K562 (cell line): ENCODE measurements around the gene LY6G6F. TPM values are rescaled to one million over a fixed set of nuclear protein-coding genes. Genes with fewer than 3 reads are reported as not detected.

Experiments used
- CHD7 ChIP-seq: fragments of 200-600 bp; sonication (generic); IDR thresholded peaks from one replicate; pipeline ENCODE4 v1.6.1; 2012; ENCODE audit warnings: mild to moderate bottlenecking, low read depth, low read length, inconsistent platforms
- DNMT1 ChIP-seq: fragments of 450-650 bp; IDR thresholded peaks from 2 replicates; pipeline ENCODE4 v1.6.1; 2016; ENCODE audit warnings: antibody characterized with exemption, mild to moderate bottlenecking
- E2F4 ChIP-seq: sonication (generic); formaldehyde crosslinking; IDR thresholded peaks from 2 replicates; pipeline ENCODE4 v1.8.0; 2022; ENCODE audit warnings: mild to moderate bottlenecking, low read depth, missing genetic modification reagents
- HNRNPUL1 ChIP-seq: fragments of 200-400 bp; formaldehyde crosslinking; IDR thresholded peaks from 2 replicates; pipeline ENCODE4 v1.6.1; 2017; ENCODE audit warnings: low read length
- NCOA6 ChIP-seq: fragments of 450-650 bp; IDR thresholded peaks from 2 replicates; pipeline ENCODE4 v1.6.1; 2017; ENCODE audit warnings: mild to moderate bottlenecking
- NR2C2 ChIP-seq, 2 experiments: fragments of 200-800 bp in 1 of 2; sonication (Bioruptor generic) in 1 of 2; sonication (generic) in 1 of 2; formaldehyde crosslinking in 1 of 2; IDR thresholded peaks; 2 replicates each; pipeline versions ENCODE4 v1.6.1 to v1.8.0; 2016 to 2022; ENCODE audit warnings: mild to moderate bottlenecking in 1 of 2, missing compliant biosample characterization in 1 of 2, missing genetic modification characterization in 1 of 2, missing genetic modification reagents in 1 of 2
- RBM39 ChIP-seq: fragments of 200-400 bp; formaldehyde crosslinking; optimal IDR thresholded peaks from 2 replicates; pipeline ENCODE3; 2018; ENCODE audit warnings: low read depth, low read length
- SPI1 ChIP-seq: IDR thresholded peaks from 2 replicates; pipeline ENCODE4 v1.6.1; 2011; ENCODE audit warnings: low read depth, low read length, control low read depth, borderline replicate concordance
- SUPT5H ChIP-seq: fragments of 450-650 bp; IDR thresholded peaks from 2 replicates; pipeline ENCODE4 v1.6.1; 2016
- TBP ChIP-seq: optimal IDR thresholded peaks from 2 replicates; pipeline ENCODE3; 2011; ENCODE audit warnings: low read depth, low read length, improper control_type of control experiment
- WHSC1 ChIP-seq: IDR thresholded peaks from one replicate; pipeline ENCODE4 v1.6.1; 2012; ENCODE audit warnings: low read length, control low read depth, inconsistent platforms
- polyA plus RNA-seq, 8 experiments: library from polyadenylated mRNA; depleted of rRNA in 4 of 8; stranded (reverse) in 5 of 8; unstranded in 3 of 8; fragments of >200 nt; fragmentation: Nextera tagmentation in 2 of 8; fragmentation: Illumina TruSeq in 1 of 8; extraction: Ambion mirVana in 2 of 8; extraction: Trizol in 1 of 8; gene quantifications; 2 replicates each; pipeline versions ENCODE4 v1.2.1 to v1.2.3, GENCODE V29; 2011 to 2014; ENCODE audit warnings: inconsistent platforms in 1 of 8, missing spikeins in 1 of 8
- total RNA-seq, 7 experiments: library from RNA; depleted of rRNA in 6 of 7; stranded (reverse); fragments of >200 nt in 6 of 7; fragmentation: Illumina TruSeq in 2 of 7; extraction: Trizol in 2 of 7; gene quantifications; 2 replicates each; pipeline versions ENCODE4 v1.2.1 to v1.2.3, GENCODE V29; 2011 to 2021; ENCODE audit warnings: low replicate concordance in 1 of 7

The LY6G6F gene
- total and polyA plus RNA-seq, 9 of the 15 experiments (the other 6 are each of a cell fraction or from before 2014, with no cell fraction given) = 0.14 to 0.50 (median 0.28) TPM; not detected in 2

GRCh38 chr6:31676322-31676903, 30.3 kb upstream of the LY6G6F start (continued):
- TF ChIP-seq CHD7 (no peak), TBP (no peak), E2F4 (CRISPR knock-in tag) (0 out of 2 replicates have a peak, but pooled peaks have one; percentile 23), DNMT1 (0 out of 2 replicates have a peak, but pooled peaks have one; percentile 83), HNRNPUL1 (peak; percentile 60; the same call in 1 of the 2 replicates), NR2C2 (CRISPR knock-in tag; IDR thresholded peaks at IDR 0.05) (peak; percentile 45; the same call in 1 of the 2 replicates), NR2C2 (tag; IDR thresholded peaks at IDR 0.05) (no peak), RBM39 (peak; percentile 20), SPI1 (peak; percentile 58; the same call in 1 of the 2 replicates), NCOA6 (no peak), SUPT5H (no peak), WHSC1 (no peak)
